Neural progenitor cell (in vitro differentiated cells): ENCODE data around the gene MICALL2.

Source experiments
- EZH2 ChIP-seq: fragments of 200-600 bp; sonication (generic); IDR thresholded peaks from 2 replicates; pipeline ENCODE4 v1.6.1; 2017; ENCODE audit warnings: antibody characterized with exemption, mild to moderate bottlenecking, moderate library complexity
- TF ChIP-seq, protein P1 (sequence below): fragments of 200-600 bp; sonication (generic); IDR thresholded peaks from 2 replicates; pipeline ENCODE4 v1.5.1; 2017; ENCODE audit warnings: antibody characterized with exemption, mild to moderate bottlenecking

DNA sequence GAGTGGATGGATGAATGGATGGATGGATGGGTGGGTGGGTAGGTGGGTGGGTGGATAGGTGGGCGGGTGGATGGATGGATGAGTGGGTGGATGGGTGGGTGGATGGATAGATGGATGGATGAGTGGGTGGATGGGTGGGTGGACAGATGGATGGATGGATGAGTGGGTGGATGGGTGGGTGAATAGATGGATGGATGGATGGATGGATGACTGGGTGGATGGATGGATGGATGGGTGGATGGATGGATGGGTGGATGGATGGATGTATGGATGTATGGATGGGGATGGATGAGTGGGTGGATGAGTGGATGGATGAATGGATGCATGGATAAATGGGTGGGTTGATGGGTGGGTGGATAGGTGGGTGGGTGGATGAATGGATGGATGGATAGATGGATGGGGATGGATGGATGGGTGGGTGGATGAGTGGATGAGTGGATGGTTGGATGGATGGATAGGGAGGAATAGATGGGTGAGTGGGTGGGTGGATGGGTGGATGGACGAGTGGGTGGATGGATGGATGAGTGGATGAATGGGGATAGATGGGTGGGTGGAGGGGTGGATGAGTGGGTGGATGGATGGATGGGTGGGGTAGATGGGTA, 43.8 kb downstream of the MICALL2 start:
- TF ChIP-seq, protein P1, sequence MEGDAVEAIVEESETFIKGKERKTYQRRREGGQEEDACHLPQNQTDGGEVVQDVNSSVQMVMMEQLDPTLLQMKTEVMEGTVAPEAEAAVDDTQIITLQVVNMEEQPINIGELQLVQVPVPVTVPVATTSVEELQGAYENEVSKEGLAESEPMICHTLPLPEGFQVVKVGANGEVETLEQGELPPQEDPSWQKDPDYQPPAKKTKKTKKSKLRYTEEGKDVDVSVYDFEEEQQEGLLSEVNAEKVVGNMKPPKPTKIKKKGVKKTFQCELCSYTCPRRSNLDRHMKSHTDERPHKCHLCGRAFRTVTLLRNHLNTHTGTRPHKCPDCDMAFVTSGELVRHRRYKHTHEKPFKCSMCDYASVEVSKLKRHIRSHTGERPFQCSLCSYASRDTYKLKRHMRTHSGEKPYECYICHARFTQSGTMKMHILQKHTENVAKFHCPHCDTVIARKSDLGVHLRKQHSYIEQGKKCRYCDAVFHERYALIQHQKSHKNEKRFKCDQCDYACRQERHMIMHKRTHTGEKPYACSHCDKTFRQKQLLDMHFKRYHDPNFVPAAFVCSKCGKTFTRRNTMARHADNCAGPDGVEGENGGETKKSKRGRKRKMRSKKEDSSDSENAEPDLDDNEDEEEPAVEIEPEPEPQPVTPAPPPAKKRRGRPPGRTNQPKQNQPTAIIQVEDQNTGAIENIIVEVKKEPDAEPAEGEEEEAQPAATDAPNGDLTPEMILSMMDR = no peak
- TF ChIP-seq EZH2 = no peak
